NCI-H2081 (cell line): ENCODE results near the gene COL26A1.
"Not testable (repeated sequence)": the region's sequence is repeated elsewhere in the genome, so short reads cannot be mapped to it uniquely, and the experiment has no call there.

Experiments used
- DNase-seq, 2 experiments: peaks; one replicate each; lab custom pipeline; 2025; lab: John Stamatoyannopoulos, UW

COL26A1 gene

DNA sequence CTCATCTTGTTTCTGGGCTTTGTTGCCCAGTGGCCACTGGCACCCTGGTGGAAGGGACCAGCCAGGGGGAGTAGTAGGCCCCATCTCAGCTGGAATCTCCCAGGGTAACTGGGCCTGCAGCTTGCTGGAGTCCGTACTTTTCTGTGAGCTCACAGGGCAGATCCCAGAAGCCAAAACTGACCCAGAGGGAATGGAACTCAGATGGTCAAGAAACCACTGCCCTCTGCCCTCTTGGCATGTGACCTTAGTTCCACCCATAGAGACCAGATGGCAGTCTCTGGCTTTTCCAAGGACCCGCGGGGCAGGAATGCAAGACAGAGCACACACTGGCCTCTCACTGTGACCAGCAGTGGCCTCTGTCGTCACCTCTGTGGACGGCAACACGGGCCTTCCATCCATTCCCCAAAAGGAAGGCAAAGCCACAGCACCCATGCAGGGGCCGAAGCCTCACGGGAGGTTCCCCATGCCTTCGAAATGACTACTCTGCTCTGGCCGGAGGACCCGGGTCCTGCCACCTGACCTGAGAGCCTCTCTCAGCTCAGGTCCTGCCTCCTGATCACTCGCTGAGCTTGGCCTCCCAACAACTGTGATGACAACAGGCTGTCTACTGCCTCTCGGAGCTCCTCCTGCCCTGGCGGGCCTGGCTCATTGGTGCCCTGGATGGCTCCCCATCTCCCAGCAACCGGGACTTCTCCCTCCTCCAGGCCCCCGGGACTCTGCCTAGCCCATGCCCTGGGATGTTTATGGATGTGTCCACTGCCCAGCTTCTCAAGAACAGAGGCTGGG lies 236.5 kb downstream of the COL26A1 start:
- no peak for DNase-seq

DNA sequence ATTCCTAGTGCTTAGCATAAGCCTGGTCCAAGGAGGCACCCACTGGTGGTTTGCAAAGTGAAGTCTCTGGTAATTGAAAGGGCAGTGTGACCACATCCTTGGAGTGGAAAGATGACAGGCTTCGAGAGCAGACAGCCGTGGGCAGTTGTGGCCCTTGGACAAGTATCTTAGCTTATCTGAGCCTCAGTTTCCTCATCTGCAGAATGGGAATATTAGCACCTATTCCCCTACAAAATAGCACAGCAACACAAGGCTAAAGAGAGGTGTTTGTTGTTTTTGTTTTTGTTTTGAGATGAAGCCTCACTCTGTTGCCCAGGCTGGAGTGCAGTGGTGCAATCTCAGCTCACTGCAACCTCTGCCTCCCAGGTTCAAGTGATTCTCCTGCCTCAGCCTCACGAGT lies 237.1 kb downstream of the COL26A1 start:
- DNase-seq: no peak

DNA sequence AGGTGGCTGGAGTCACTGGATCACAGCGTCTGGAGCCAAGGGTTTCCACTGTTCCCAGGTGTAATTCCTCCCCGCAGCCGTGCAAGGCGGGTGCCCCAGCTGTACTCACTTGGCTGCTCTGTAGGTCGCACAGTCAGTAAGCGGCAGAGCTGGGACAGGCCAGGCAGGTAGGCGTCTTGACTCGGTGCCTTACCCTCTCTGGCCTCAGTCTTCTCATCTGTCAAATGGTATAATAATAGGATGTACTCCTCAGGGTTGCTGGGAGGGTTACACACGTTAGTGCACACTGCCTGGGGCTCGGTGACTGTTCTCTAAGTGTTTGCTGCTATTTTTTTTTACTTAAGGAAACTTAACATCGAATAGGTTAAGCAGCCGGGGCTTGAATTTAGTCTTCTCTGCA lies 239.4 kb downstream of the COL26A1 start:
- DNase-seq: no peak

DNA sequence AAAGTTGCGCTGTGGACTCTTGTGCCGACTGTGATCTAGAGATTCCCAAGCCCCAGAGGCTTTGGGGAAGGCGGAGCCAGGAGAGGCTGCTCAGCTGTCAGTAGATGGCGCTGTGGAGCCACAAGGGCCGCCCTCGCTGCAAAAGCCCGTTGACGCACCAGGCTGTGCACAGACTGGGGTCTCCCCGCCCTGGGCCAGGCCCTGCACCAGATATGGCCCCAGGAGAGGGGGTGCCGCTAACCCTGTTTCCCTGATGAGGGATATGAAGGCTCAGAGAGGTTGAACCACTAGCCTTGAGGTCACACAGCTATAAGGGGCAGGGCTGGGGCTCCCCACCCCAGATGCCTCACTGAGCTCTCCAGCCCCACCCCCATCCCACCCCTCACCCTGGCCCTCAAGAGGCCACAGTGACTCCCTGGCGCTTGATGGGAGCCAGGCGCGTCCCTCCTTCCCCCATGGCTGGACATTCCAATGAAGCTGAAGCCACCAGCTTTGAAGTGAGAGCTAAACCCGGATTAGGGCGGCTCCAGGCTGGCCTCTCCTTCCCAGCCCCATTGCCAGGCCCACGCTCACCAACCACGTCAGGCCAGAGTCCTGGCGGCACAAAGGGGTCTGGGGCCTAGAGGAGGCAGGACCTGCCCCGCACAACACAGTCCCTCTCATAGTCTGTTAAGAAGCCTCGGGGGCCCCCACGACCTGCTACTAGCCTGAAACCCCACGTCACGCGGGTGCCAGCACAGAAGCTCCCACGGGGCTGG lies 240.0 kb downstream of the COL26A1 start:
- DNase-seq: peak; percentile 72 to 82

DNA sequence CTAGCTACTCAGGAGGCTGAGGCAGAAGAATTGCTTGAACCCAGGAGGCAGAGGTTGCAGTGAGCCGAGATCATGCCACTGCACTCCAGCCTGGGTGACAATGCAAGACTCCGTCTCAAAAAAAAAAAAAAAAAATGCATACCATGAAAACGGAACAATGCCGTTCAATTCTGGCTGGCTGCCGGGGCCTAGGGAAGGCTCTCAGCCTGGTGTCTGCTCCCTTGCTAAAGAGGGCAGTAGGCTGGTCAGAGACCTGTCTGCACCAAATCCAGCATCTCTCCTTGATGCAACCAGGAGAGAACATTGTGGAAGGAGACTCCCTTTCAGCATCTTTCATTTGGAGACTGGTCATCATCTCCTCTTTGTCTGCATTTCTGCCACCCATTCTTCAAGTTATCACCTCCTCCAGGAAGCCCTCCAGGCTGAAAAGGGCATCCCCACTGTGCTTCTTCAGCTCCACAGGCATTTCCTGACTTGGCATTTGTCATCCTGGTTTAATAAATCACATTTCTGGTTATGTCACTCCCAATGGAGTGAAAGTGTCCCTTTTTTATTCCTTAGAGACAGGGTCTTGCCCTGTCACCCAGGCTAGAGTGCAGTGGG lies 241.8 kb downstream of the COL26A1 start:
- no peak for DNase-seq

DNA sequence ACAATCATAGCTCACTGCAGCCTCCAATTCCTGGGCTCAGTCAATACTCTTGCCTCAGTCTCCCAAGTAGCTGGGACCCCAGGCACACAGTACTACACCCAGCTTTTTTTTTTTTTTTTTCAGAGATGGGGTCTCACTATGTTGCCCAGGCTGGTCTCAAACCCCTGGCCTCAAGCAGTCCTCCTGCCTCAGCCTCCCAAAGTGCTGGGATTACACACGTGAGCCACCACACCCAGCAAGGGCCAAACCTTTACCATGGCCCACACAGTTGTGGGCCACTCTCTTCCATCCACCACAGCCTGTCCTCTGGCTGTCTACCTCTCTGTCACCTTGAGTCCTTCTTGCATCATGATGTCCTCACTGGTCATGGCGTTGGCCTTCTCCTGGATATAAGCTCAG lies 242.3 kb downstream of the COL26A1 start:
- not testable (repeated sequence) for DNase-seq

DNA sequence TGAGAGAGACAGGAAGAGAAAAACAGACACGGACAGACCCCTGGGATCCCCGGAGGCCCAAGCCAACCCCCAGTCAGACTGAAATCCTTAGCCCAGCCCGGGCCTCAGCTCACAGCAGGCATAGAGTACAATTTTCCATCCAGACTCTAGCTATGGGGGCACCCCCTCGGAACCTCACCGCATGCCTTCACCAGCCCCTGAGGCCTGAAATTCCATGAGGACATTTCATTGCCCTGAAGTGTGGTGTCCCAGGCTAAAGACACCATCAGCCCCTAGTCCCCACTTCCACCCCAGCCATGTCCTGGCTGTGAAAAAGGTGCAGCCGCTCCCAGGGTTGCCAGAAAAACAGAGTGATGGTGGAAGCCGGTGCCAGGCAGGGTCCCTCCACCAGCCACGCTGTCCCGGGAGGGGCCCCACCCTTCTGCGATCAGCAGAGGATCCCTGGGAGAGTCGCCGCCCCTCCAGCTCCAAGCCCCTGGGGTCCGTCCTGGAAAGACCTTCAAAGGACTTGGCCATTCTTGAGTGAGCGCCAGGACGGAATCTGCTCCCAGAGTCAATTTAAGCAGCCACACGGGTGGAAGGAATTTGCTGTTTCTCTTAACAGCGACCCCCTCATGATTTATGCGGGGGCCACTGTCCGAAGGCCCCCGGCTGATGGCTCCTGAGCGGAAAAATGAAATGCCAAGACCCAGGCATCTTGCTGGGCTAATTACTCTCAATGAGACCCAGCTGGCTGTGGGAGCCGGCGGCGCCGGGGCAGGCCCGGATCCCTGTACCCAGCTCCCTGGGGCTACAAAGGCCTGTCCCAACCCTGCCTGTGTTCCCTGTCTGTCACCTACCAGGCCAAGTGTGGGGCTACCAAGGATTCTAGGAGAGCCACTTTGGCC lies 243.2 kb downstream of the COL26A1 start:
- no peak for DNase-seq

DNA sequence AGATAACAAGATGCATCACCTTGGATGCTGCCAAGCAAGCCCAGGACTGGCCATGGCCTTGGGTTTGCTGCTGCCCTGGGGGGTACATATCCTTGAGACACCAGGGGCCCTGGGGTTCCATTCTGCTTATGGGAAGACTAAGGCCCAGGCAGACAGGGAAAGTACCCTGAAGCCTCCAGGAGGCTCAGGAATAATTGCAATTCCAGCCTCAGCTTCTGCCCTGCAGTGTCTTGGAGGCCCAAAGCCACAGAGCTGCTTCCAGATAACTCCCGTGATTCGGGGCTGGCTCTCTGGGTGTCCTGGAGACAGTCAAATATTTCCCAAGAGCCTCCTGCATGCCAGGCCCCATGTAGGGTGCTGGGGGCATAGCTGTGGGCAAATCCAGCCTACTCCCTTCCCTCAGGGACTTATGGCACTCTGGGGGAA lies 243.8 kb downstream of the COL26A1 start:
- DNase-seq: no peak
